ENCODE measurements around the gene PCDHGA12.
"Not testable (repeated sequence)": the region's sequence is repeated elsewhere in the genome, so short reads cannot be mapped to it uniquely, and the experiment has no call there.

The PCDHGA12 gene

DNA sequence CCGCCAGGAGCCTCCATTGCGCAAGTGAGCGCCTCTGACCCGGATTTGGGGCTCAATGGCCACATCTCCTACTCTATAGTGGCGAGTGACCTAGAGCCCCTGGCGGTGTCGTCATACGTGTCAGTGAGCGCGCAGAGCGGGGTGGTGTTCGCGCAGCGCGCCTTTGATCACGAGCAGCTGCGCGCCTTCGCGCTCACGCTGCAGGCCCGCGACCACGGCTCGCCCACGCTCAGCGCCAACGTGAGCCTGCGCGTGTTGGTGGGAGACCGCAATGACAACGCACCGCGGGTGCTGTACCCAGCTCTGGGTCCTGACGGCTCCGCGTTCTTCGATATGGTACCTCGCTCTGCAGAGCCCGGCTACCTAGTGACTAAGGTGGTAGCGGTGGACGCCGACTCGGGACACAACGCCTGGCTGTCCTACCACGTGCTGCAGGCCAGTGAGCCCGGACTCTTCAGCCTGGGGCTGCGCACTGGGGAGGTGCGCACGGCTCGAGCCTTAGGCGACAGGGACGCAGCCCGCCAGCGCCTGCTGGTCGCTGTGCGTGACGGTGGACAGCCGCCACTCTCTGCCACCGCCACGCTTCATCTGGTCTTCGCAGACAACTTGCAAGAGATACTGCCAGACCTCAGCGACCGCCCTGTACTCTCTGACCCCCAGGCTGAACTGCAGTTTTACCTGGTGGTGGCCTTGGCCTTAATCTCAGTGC, 20.6 kb upstream of the PCDHGA12 start:
- no peak for DNase-seq

DNA sequence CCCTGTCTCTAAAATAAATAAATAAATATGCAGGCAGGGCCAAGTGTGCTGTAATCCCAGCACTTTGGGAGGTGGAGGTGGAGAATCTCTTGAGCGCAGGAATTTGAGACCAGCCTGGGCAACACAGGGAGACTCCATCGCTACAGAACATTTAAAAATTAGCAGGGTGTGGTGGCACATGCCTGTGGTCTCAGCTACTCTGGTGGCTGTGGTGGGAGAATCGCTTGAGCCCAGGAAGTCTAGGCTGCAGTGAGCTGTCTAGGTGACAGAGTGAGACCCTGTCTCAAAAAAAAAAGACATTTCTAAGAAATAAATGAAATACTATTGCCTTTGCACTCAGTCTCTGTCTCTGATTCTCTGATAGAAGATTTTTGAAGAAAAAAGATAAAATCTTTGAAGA, 18.7 kb upstream of the PCDHGA12 start:
- no peak for DNase-seq

- no peak for DNase-seq
Measured at GRCh38 chr5:141412854-141413539, 17.3 kb upstream of the PCDHGA12 start, which contains the start of gene PCDHGA10. TSS of gene PCDHGA10 (plus strand) at chr5:141412987. CDS start at chr5:141413176, 189 bp downstream.

GRCh38 chr5:141413540-141414069, 16.7 kb upstream of the PCDHGA12 start:
- no peak for DNase-seq

DNA sequence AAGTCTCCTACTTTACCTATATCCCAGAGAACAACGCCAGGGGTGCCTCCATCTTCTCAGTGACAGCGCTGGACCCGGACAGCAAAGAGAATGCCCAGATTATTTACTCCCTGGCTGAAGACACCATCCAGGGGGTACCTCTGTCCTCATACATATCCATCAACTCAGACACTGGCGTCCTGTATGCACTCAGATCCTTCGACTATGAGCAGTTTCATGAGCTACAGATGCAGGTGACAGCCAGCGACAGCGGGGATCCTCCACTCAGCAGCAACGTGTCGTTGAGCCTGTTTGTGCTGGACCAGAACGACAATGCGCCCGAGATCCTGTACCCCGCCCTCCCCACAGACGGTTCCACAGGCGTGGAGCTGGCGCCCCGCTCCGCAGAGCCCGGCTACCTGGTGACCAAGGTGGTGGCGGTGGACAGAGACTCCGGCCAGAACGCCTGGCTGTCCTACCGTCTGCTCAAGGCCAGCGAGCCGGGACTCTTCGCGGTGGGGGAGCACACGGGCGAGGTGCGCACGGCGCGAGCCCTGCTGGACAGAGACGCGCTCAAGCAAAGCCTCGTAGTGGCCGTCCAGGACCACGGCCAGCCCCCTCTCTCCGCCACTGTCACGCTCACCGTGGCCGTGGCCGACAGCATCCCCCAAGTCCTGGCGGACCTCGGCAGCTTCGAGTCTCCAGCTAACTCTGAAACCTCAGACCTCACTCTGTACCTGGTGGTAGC, 15.6 kb upstream of the PCDHGA12 start:
- DNase-seq = not testable (repeated sequence)

GRCh38 chr5:141415275-141415618, 15.1 kb upstream of the PCDHGA12 start:
- not testable (repeated sequence) for DNase-seq

GRCh38 chr5:141417494-141418172, 12.7 kb upstream of the PCDHGA12 start, which contains the start of gene PCDHGB7:
TSS of gene PCDHGB7 (plus strand) at chr5:141417677. CDS start at chr5:141417860, 183 bp downstream.
- DNase-seq = peak; percentile 63

- DNase-seq = no peak
Measured at GRCh38 chr5:141419074-141419880, 11.0 kb upstream of the PCDHGA12 start.

DNA sequence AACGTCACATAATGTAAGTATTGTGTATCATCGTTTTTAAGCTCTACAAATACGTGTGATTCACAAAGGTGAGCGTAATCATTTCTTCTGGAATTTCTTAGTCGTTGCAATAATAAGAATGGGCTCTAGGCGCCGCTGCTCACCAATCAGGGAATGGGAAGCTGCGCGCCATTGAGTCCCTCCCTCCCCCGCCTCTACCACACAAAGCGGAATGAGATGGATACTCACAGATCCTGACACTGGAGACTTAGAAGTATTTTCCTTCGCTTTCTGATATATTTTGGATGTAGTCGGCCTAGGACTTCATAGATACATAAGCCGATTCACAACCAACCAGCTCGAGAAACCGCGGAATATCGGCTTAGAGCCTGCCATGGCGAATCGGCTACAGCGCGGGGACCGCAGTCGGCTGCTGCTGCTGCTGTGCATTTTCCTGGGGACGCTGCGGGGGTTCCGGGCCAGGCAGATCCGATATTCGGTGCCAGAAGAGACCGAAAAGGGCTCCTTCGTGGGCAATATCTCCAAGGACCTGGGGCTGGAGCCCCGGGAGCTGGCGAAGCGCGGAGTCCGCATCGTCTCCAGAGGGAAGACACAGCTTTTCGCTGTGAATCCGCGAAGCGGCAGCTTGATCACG, 9.3 kb upstream of the PCDHGA12 start, which contains the start of gene PCDHGA11:
Gene PCDHGA11, plus strand, starts transcription at position 197 of the 634 bp plus-strand sequence. Its CDS starts 177 bp downstream, at position 374.
- no peak for DNase-seq

DNA sequence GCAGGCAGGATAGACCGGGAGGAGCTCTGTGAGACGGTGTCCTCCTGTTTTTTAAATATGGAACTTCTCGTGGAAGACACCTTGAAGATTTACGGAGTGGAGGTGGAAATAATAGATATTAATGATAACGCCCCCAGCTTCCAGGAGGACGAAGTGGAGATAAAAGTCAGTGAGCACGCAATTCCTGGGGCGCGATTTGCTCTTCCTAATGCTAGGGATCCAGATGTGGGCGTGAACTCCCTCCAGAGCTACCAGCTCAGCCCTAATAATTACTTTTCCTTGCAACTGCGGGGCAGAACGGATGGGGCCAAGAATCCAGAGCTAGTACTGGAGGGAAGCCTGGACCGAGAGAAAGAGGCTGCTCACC, 8.8 kb upstream of the PCDHGA12 start:
- DNase-seq = no peak

- DNase-seq = no peak
Measured at GRCh38 chr5:141422742-141423291, 7.5 kb upstream of the PCDHGA12 start.

DNA sequence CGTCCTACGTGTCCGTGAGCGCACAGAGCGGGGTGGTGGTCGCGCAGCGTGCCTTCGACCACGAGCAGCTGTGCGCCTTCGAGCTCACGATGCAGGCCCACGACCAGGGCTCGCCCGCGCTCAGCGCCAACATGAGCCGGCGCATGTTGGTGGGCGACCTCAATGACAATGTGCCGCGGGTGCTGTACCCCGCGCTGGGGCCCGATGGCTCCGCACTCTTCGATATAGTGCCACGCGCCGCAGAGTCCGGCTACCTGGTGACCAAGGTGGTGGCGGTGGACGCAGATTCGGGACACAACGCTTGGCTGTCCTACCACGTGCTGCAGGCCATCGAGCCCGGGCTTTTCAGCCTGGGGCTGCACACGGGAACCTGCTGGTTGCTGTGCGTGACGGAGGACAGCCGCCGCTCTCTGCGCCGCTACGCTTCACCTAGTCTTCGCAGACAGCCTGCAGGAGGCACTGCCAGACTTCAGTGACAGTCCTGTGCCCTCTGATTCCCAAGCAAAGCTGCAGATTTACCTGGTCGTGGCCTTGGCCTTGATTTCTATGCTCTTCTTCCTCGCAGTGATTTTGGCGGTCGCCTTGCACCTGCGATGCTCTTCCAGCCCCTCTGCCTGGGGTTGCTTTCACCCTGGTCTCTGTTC, 2.4 kb upstream of the PCDHGA12 start:
- DNase-seq = no peak

DNA sequence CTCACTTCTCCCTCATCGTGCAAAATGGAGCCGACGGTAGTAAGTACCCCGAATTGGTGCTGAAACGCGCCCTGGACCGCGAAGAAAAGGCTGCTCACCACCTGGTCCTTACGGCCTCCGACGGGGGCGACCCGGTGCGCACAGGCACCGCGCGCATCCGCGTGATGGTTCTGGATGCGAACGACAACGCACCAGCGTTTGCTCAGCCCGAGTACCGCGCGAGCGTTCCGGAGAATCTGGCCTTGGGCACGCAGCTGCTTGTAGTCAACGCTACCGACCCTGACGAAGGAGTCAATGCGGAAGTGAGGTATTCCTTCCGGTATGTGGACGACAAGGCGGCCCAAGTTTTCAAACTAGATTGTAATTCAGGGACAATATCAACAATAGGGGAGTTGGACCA, 979 bp downstream of the PCDHGA12 start:
- no peak for DNase-seq

DNA sequence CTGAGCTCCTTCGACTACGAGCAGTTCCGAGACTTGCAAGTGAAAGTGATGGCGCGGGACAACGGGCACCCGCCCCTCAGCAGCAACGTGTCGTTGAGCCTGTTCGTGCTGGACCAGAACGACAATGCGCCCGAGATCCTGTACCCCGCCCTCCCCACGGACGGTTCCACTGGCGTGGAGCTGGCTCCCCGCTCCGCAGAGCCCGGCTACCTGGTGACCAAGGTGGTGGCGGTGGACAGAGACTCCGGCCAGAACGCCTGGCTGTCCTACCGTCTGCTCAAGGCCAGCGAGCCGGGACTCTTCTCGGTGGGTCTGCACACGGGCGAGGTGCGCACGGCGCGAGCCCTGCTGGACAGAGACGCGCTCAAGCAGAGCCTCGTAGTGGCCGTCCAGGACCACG, 2.0 kb downstream of the PCDHGA12 start:
- not testable (repeated sequence) for DNase-seq

DNA sequence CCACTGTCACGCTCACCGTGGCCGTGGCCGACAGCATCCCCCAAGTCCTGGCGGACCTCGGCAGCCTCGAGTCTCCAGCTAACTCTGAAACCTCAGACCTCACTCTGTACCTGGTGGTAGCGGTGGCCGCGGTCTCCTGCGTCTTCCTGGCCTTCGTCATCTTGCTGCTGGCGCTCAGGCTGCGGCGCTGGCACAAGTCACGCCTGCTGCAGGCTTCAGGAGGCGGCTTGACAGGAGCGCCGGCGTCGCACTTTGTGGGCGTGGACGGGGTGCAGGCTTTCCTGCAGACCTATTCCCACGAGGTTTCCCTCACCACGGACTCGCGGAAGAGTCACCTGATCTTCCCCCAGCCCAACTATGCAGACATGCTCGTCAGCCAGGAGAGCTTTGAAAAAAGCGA, 2.4 kb downstream of the PCDHGA12 start:
- DNase-seq = not testable (repeated sequence)

DNA sequence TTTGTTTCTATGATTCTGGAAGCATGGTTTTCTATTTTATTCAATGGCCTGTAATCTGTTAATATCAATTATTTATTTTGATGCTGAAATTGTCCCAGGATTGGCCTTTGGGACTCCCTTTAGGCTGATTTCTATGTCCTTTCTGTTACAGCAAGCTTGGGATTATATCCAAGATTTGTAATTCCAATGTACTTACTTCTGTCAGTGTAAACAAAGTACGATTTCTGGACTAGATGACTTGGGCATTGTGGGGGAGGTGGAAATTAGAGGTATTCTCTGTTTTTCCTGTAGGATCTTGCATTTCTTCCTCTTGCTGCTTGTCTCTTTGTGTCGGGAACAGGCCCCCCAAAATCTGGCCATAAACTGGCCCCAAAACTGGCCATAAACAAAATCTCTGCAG, 3.7 kb downstream of the PCDHGA12 start:
- DNase-seq = no peak

DNA sequence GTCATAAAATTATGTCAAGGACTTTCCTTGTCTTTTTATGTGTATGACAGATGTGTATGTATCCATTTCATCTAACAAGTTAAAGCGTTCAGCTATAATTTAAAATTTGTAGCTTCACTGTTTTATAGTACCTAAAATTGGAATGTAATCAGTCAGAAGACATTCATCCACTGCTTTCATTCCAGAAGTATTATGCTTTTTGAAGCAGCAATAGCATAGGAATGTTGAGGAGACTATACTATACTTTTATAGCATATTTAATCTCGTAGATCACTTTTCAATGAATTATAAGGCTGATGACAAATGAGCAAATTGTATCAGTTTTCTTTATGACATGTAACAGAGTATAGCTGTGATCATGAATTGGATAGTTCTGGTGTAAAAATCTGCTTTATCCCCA, 6.9 kb downstream of the PCDHGA12 start:
- no peak for DNase-seq

- DNase-seq = no peak
Measured at GRCh38 chr5:141439411-141440141, 9.3 kb downstream of the PCDHGA12 start.

- no peak for DNase-seq
Measured at GRCh38 chr5:141440341-141440740, 10.0 kb downstream of the PCDHGA12 start.

Measured in NCI-H774 (cell line).